ENCODE measurements around the gene HOXB8.

The HOXB8 gene

GRCh38 chr17:48624544-48625494 lies 9.7 kb upstream of the HOXB8 start:
- DNase-seq (ENCODE audit: low read depth in 2 of 2) = no peak

GRCh38 chr17:48624118-48624517 lies 9.0 kb upstream of the HOXB8 start:
- no peak for DNase-seq (ENCODE audit: low read depth in 2 of 2)

- DNase-seq (ENCODE audit: low read depth in 2 of 2) = no peak
Measured at GRCh38 chr17:48623583-48623982, 8.5 kb upstream of the HOXB8 start.

DNA sequence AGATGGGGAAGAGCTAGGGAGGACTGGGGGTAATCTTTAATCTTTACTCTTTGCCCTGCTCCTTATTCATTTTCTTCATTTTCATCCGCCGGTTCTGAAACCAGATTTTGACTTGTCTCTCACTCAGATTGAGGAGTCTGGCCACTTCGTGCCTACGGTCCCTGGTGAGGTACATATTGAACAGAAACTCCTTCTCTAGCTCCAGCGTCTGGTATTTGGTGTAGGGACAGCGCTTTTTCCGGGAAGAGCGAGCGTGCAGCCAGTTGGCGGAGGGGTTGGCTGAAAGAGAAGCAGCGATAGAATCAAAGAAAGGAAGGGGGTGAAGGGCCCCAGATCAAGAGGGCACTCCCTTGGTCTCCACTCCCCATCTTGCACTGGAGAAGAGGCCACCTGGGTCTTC lies 7.8 kb upstream of the HOXB8 start:
- DNase-seq (ENCODE audit: low read depth in 2 of 2) = no peak

- DNase-seq (ENCODE audit: low read depth in 2 of 2) = no peak
Measured at GRCh38 chr17:48621410-48622392, 6.6 kb upstream of the HOXB8 start.

GRCh38 chr17:48620461-48621139 lies 5.5 kb upstream of the HOXB8 start:
- DNase-seq (ENCODE audit: low read depth in 2 of 2) = no peak

DNA sequence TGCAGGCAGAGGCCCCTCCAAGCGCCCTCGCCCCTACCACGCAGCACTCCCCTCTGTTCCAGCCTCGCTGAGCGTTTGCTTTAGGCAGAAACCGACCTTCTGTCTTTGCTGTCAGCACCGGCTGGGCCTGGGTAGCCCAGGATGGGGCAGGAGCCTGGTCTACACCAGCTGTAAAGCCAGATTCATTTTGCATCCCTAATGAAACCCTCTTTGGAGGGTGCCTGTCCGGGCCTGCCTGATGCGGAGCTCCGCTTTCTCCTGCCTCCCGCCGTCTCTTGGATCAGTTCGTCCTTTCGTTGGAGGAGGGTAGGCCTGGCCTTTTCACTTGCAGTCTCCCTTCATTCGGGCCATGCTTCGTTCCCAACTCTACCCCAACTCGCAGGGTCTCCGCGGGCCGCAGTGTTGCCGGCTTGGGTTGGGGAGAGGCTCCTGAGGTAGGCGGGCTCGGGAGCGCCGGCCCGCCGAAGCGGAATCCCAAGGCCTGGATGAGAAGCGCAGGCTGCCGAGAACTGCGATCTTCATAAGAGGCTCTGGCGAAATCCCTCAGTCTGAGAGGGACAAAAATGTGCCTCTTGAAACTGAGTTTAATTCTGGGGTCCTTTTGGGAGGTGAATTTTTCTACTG lies 4.8 kb upstream of the HOXB8 start:
- DNase-seq (ENCODE audit: low read depth in 2 of 2) = no peak

- peak; percentile 62 to 73 for DNase-seq (ENCODE audit: low read depth in 2 of 2)
Measured at GRCh38 chr17:48618256-48618896, 3.3 kb upstream of the HOXB8 start.

DNA sequence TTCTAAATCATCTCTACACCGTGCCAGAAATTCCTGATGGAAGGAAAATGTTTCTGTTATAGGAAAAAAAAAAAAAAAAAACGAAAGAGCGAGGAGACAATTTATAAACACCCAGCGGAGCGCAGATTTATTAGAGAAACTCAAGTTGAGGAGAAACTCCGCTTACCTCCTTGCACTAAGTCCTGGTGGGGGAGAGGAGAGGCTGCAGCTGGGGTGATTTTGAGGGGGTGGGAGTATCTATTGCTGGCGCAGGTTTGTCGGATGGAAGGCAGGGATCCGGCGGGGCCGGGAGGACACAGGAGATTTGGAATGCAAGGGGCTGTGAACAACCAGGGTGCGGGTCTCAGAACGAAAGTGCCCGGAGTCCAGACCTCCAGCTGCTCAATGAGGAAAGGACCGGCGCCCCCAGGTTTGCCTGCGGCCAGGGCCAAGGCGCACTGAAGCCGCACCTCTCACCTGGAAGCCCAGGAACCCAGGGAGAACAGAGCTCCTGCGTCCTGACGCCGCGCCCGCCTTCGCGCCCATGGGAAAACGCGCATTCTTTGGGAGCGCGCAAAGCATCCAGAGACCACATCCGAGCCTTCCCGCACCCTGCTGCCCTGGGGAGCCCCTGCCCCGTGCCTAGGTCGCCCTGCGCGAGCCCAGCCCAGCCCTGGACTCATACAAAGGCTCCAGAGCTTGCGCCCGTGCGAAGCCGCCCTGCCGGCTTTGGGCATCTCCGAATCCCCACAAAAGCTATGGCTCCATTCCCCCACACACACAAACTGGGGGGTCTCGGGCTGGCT lies 2.6 kb upstream of the HOXB8 start:
- DNase-seq (ENCODE audit: low read depth in 2 of 2) = no peak

- DNase-seq (ENCODE audit: low read depth in 2 of 2) = no peak
Measured at GRCh38 chr17:48616717-48617470, 1.8 kb upstream of the HOXB8 start.

DNA sequence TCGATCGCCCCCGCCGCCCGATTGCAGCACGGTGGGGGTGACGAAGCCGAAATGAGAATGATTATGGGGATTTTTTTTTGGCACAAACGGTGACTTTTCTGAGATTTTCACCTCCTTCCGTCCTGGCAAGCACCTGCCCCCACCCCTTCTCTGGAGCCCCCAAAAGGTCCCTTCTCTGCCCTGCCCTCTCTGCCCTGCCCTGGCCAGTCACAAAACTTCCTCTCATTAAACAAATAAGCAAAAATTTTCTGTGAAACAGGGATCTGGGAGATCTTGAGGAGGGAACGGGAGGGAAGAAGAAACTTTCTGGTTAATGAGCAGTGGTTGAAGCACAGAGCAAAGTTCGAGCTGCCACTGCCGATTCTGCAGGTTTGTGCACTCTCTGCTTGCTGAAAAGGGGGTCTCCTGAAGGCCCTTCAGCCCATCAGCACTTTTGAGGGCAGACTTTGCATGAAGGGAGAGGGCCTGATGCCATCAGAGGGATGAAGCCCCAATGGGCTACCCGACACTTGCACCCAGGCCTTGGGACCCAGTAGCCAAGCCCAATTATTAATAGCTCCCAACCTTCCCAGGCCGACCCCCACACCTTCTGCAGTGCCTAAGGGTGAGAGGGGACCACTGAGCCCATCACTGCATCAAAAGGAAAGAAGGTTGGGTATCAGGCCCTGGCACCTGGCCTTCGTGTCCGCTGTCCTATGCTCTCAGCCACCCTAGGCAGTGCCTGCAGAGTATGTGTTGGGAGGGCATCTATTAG lies 1.0 kb upstream of the HOXB8 start:
- no peak for DNase-seq (ENCODE audit: low read depth in 2 of 2)

DNA sequence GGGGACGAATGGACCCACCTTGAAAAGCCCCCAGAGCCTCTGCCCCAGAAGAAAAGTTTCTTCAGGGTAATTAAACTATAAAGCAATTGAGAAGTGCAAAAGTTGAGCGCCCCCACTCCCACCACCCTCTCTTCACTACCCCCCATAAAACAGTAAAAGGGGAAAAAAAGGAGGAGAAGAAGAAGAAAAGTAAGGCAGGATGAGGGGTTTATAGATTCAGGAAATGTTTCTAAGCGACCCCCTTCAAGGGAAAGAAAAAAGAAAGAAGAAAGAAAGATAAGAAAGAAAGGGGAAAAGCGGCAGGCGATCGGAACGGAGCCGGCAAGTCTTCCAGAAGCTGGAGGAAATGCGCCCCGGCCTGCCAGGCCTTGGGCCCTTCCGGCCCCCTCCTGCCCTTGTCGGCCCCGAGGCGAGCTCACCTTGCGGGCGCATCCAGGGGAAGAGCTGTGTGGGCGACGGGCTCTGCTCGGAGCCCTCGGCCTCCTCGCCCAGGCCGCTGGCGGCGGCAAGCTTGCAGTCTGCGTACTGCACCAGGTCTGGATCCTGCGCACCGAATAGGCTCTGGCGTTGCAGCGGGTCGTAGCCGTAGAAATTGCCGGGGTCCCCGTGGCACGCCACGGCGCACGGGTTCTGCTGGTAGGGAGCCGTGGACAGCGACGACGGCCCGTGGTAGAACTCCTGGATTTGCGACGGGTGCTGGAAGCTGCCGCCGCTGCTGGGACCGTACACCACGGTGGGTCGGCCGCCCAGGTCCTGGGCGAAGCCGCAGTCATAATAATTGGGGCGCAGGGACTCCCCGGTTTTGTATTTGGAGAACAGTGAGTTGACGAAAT lies 1.0 kb downstream of the HOXB8 start:
- no peak for DNase-seq (ENCODE audit: low read depth in 2 of 2)

GRCh38 chr17:48612854-48613691 lies 2.0 kb downstream of the HOXB8 start:
- no peak for DNase-seq (ENCODE audit: low read depth in 2 of 2)

DNA sequence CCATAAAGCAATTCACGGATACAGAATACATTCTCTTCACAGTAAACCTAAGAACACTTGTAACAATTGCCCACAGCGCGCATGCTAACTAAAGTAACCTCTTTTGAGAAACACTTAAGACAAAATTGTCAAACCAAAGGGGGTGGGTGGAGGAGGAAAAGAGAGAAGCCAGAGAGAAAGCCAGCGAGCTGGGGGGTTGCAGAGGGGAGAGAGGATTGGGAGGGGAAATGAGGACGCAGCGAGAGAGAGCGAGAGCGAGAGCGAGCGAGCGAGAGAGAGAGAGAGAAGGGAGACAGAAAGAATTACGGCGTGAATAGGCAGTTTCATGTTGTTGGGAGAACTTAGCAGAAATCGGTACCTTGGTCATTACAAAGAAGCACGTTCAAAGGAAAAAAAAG lies 2.6 kb downstream of the HOXB8 start:
- DNase-seq (ENCODE audit: low read depth in 2 of 2) = no peak

DNA sequence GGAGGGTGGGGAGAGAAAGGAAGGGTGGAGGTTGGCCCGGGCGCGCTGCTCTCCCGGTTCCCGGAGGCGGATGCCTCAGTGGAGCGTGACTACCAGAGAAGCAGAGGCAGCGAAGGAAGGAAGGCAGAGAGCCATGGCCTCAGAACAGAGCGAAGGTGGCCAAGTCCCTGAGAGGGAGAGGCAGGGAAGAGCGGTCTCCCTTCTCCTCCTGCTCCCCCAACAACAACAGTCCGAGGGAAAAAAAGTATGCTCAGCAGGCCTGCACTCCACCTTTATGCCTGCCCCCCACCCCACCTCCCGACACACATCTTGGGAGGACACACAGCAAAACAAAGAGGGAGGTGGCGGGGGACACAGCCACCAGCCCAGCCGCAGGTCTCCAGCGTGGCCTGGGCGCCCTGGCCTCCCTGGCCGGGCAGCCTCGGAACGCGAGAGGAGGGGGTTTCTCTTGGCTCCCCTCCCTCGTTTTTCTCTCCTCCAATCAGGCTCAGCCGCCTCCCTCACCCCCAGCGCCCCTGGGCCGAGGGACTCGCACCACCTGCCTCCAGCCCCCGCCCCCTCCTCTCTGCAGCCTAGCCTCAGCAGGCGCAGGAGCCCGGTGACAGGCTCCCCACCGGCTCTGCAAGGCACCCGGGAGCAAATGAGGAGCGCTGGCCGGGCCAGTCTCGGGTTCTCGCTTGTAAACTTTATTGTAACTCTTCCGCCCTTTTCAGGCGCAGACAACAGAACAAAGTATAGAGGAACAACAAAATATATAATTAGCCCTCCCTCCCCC lies 3.2 kb downstream of the HOXB8 start:
- no peak for DNase-seq (ENCODE audit: low read depth in 2 of 2)

- DNase-seq (ENCODE audit: low read depth in 2 of 2) = no peak
Measured at GRCh38 chr17:48611213-48611612, 3.9 kb downstream of the HOXB8 start.
